ENCODE data around the gene DNAH14. TPM values are rescaled to one million over a fixed set of nuclear protein-coding genes. Genes with fewer than 3 reads are reported as not detected.

The DNAH14 gene
- total and polyA plus RNA-seq, 2 of the 13 experiments (the other 11 are each of a cell fraction or from before 2014, with no cell fraction given): 4.5 to 27.5 TPM

DNA sequence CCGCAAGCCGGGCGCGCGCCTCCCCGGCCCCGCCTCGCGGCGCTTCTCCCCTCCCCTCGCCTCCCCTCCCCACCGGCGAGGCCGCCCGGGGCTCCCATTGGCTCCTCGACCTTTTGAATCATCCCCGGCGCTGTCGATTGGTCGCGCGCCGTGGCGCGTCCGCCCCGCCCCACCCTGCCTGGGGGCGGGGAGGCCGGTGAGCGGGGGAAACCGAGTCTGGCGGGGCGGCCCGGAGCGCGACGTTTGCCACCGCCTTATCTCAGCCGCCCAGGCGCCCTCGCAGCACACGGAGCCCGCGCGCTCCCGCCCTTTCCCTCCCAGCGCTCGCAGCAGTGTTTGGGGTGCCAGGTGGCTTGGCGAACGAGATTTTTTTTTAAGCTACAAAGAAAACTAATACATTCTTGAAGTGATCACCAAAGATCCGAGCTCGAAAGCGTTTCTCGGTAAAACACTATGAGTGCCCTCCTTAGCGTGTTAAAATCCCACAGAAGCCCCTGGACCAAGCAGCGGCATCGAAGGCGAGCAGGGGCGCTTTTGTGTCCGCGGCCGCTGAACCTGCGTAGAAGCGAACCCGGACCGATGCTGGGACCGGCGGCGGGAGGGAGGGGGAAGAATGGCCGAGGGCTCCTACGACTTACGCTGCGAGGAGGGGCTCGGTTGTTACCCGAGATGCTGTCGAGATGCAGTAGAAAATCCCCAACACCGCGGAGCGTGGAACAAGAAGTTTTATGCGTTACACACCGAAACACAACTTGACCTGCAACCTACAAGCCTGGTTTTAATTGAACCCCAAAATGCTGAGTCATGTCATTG, 498.8 kb downstream of the DNAH14 start (continued):
- TF ChIP-seq, protein P1, sequence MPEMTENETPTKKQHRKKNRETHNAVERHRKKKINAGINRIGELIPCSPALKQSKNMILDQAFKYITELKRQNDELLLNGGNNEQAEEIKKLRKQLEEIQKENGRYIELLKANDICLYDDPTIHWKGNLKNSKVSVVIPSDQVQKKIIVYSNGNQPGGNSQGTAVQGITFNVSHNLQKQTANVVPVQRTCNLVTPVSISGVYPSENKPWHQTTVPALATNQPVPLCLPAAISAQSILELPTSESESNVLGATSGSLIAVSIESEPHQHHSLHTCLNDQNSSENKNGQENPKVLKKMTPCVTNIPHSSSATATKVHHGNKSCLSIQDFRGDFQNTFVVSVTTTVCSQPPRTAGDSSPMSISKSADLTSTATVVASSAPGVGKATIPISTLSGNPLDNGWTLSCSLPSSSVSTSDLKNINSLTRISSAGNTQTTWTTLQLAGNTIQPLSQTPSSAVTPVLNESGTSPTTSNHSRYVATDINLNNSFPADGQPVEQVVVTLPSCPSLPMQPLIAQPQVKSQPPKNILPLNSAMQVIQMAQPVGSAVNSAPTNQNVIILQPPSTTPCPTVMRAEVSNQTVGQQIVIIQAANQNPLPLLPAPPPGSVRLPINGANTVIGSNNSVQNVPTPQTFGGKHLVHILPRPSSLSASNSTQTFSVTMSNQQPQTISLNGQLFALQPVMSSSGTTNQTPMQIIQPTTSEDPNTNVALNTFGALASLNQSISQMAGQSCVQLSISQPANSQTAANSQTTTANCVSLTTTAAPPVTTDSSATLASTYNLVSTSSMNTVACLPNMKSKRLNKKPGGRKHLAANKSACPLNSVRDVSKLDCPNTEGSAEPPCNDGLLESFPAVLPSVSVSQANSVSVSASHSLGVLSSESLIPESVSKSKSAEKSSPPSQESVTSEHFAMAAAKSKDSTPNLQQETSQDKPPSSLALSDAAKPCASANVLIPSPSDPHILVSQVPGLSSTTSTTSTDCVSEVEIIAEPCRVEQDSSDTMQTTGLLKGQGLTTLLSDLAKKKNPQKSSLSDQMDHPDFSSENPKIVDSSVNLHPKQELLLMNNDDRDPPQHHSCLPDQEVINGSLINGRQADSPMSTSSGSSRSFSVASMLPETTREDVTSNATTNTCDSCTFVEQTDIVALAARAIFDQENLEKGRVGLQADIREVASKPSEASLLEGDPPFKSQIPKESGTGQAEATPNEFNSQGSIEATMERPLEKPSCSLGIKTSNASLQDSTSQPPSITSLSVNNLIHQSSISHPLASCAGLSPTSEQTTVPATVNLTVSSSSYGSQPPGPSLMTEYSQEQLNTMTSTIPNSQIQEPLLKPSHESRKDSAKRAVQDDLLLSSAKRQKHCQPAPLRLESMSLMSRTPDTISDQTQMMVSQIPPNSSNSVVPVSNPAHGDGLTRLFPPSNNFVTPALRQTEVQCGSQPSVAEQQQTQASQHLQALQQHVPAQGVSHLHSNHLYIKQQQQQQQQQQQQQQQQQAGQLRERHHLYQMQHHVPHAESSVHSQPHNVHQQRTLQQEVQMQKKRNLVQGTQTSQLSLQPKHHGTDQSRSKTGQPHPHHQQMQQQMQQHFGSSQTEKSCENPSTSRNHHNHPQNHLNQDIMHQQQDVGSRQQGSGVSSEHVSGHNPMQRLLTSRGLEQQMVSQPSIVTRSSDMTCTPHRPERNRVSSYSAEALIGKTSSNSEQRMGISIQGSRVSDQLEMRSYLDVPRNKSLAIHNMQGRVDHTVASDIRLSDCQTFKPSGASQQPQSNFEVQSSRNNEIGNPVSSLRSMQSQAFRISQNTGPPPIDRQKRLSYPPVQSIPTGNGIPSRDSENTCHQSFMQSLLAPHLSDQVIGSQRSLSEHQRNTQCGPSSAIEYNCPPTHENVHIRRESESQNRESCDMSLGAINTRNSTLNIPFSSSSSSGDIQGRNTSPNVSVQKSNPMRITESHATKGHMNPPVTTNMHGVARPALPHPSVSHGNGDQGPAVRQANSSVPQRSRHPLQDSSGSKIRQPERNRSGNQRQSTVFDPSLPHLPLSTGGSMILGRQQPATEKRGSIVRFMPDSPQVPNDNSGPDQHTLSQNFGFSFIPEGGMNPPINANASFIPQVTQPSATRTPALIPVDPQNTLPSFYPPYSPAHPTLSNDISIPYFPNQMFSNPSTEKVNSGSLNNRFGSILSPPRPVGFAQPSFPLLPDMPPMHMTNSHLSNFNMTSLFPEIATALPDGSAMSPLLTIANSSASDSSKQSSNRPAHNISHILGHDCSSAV (CRISPR knock-in tag; IDR thresholded peaks at IDR 0.05; ENCODE audit: borderline replicate concordance): no peak
- TF ChIP-seq ZNF337 (CRISPR knock-in tag; IDR thresholded peaks at IDR 0.05; ENCODE audit: borderline replicate concordance, low read depth): no peak
- TF ChIP-seq, protein P2, sequence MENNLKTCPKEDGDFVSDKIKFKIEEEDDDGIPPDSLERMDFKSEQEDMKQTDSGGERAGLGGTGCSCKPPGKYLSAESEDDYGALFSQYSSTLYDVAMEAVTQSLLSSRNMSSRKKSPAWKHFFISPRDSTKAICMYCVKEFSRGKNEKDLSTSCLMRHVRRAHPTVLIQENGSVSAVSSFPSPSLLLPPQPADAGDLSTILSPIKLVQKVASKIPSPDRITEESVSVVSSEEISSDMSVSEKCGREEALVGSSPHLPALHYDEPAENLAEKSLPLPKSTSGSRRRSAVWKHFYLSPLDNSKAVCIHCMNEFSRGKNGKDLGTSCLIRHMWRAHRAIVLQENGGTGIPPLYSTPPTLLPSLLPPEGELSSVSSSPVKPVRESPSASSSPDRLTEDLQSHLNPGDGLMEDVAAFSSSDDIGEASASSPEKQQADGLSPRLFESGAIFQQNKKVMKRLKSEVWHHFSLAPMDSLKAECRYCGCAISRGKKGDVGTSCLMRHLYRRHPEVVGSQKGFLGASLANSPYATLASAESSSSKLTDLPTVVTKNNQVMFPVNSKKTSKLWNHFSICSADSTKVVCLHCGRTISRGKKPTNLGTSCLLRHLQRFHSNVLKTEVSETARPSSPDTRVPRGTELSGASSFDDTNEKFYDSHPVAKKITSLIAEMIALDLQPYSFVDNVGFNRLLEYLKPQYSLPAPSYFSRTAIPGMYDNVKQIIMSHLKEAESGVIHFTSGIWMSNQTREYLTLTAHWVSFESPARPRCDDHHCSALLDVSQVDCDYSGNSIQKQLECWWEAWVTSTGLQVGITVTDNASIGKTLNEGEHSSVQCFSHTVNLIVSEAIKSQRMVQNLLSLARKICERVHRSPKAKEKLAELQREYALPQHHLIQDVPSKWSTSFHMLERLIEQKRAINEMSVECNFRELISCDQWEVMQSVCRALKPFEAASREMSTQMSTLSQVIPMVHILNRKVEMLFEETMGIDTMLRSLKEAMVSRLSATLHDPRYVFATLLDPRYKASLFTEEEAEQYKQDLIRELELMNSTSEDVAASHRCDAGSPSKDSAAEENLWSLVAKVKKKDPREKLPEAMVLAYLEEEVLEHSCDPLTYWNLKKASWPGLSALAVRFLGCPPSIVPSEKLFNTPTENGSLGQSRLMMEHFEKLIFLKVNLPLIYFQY (CRISPR knock-in tag; IDR thresholded peaks at IDR 0.05; ENCODE audit: borderline replicate concordance): 0 out of 2 replicates have a peak, but pooled peaks have one; percentile 28
- TF ChIP-seq, protein P3, sequence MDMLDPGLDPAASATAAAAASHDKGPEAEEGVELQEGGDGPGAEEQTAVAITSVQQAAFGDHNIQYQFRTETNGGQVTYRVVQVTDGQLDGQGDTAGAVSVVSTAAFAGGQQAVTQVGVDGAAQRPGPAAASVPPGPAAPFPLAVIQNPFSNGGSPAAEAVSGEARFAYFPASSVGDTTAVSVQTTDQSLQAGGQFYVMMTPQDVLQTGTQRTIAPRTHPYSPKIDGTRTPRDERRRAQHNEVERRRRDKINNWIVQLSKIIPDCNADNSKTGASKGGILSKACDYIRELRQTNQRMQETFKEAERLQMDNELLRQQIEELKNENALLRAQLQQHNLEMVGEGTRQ (IDR thresholded peaks at IDR 0.05; ENCODE audit: low read depth, low read length): no peak
- TF ChIP-seq, protein P3 (CRISPR knock-in tag; IDR thresholded peaks at IDR 0.05; ENCODE audit: borderline replicate concordance): no peak; the same call in 1 of the 2 replicates
- TF ChIP-seq, protein P4, sequence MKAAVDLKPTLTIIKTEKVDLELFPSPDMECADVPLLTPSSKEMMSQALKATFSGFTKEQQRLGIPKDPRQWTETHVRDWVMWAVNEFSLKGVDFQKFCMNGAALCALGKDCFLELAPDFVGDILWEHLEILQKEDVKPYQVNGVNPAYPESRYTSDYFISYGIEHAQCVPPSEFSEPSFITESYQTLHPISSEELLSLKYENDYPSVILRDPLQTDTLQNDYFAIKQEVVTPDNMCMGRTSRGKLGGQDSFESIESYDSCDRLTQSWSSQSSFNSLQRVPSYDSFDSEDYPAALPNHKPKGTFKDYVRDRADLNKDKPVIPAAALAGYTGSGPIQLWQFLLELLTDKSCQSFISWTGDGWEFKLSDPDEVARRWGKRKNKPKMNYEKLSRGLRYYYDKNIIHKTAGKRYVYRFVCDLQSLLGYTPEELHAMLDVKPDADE (CRISPR knock-in tag; IDR thresholded peaks at IDR 0.05): no peak
- no peak for TF ChIP-seq ZNF674 (CRISPR knock-in tag; IDR thresholded peaks at IDR 0.05; ENCODE audit: low read depth)
- no peak for TF ChIP-seq SMAD9 (CRISPR knock-in tag; IDR thresholded peaks at IDR 0.05)
- peak; percentile 62 for TF ChIP-seq ZNF781 (CRISPR knock-in tag; IDR thresholded peaks at IDR 0.05; ENCODE audit: borderline replicate concordance, not compliant biosample characterization)
- no peak; the same call in 1 of the 2 replicates for TF ChIP-seq ZFY (CRISPR knock-in tag; IDR thresholded peaks at IDR 0.05)
- no peak for TF ChIP-seq ZBTB8A (CRISPR knock-in tag; IDR thresholded peaks at IDR 0.05; ENCODE audit: borderline replicate concordance, low read depth)
